A549 (cell line): ENCODE data around the gene PTGES3L. TPM values are rescaled to one million over a fixed set of nuclear protein-coding genes. Genes with fewer than 3 reads are reported as not detected.
"Not testable (repeated sequence)": the region's sequence is repeated elsewhere in the genome, so short reads cannot be mapped to it uniquely, and the experiment has no call there.

Experiments used
- ATAC-seq, 2 experiments: fragments of 200-7000 bp in 1 of 2; fragments of >200 bp in 1 of 2; cut with Nextera tagmentation in 1 of 2; cut with Tn5 transposase in 1 of 2; 3 replicates each; pipeline versions ENCODE4 v1.8.0 to v1.9.1; 2018 to 2020; ENCODE audit warnings: mild to moderate bottlenecking in 1 of 2, moderate library complexity in 1 of 2
- CTCF ChIA-PET: fragments of 300-600 bp; sonication (Branson Sonifier 250); formaldehyde crosslinking; extraction: SDS; loops from one replicate; lab custom pipeline; 2021; ENCODE audit warnings: antibody characterized with exemption, inconsistent platforms; lab: Yijun Ruan, JAX
- POLR2A ChIA-PET: fragments of 350-600 bp; formaldehyde crosslinking; extraction: SDS; loops from one replicate; lab custom pipeline; 2021; ENCODE audit warnings: antibody characterized with exemption, inconsistent platforms; lab: Yijun Ruan, JAX
- DNase-seq, 2 experiments: peaks; one replicate each; pipeline versions ENCODE4 v3.0.0 to v3.0.0-alpha.2; 2011 to 2016; ENCODE audit warnings: low read depth in 1 of 2, low spot score in 1 of 2
- FAIRE-seq: peaks from 2 replicates; lab custom pipeline; 2011; peaks lifted over from hg19 to GRCh38; lab: Jason Lieb, UNC
- H3K27ac ChIP-seq, 2 experiments: fragments of >200 bp; sonication (Bioruptor Twin); formaldehyde crosslinking; 3 replicates each; pipeline ENCODE4 v1.5.1; 2016 to 2017
- H3K4me1 ChIP-seq: fragments of >200 bp; sonication (Bioruptor Twin); formaldehyde crosslinking; 3 replicates; pipeline ENCODE4 v1.6.1; 2016
- H3K4me2 ChIP-seq: fragments of >200 bp; sonication (Bioruptor Twin); formaldehyde crosslinking; 3 replicates; pipeline ENCODE4 v1.6.1; 2016
- H3K4me3 ChIP-seq: fragments of >200 bp; sonication (Bioruptor Twin); formaldehyde crosslinking; 3 replicates; pipeline ENCODE4 v1.5.1; 2016
- H3K9me3 ChIP-seq: fragments of >200 bp; sonication (Bioruptor Twin); formaldehyde crosslinking; 3 replicates; pipeline ENCODE4 v1.6.1; 2016
- BCL3 ChIP-seq: fragments of >200 bp; sonication (Bioruptor Twin); formaldehyde crosslinking; IDR thresholded peaks from 3 replicates; pipeline ENCODE4 v1.6.1; 2016
- CEBPB ChIP-seq, 2 experiments: fragments of >200 bp in 1 of 2; sonication (Bioruptor Twin) in 1 of 2; formaldehyde crosslinking in 1 of 2; IDR thresholded peaks; 2 replicates each; pipeline ENCODE4 v1.6.1; 2012 to 2016
- FOSB ChIP-seq: fragments of 250-450 bp; sonication (Bioruptor Pico); IDR thresholded peaks from 2 replicates; pipeline ENCODE4 v1.5.0; 2020; ENCODE audit warnings: mild to moderate bottlenecking, moderate library complexity
- HES2 ChIP-seq: fragments of >200 bp; sonication (Bioruptor Twin); formaldehyde crosslinking; IDR thresholded peaks from 2 replicates; pipeline ENCODE4 v1.6.1; 2016
- HOXA7 ChIP-seq: fragments of 250-450 bp; sonication (Bioruptor Pico); IDR thresholded peaks from 2 replicates; pipeline ENCODE4 v1.5.0; 2020; ENCODE audit warnings: mild to moderate bottlenecking, moderate library complexity
- JUN ChIP-seq, 2 experiments: fragments of >200 bp; sonication (Bioruptor Twin); formaldehyde crosslinking; IDR thresholded peaks; 2 replicates in 1 of 2; 3 replicates in 1 of 2; pipeline ENCODE4 v1.6.1; 2016 to 2017
- MAFK ChIP-seq: fragments of 450-650 bp; IDR thresholded peaks from 2 replicates; pipeline ENCODE4 v1.6.1; 2014; ENCODE audit not compliant: partially characterized antibody
- PBX3 ChIP-seq: IDR thresholded peaks from 2 replicates; pipeline ENCODE4 v1.6.1; 2012
- POLR2A ChIP-seq: IDR thresholded peaks from 2 replicates; pipeline ENCODE4 v1.6.1; 2012; ENCODE audit warnings: mild to moderate bottlenecking, low read length
- RARB ChIP-seq: fragments of 250-450 bp; sonication (Bioruptor Pico); IDR thresholded peaks from 2 replicates; pipeline ENCODE4 v1.8.0; 2021; ENCODE audit warnings: mild to moderate bottlenecking, moderate library complexity
- REST ChIP-seq: fragments of 200-600 bp; sonication (generic); IDR thresholded peaks from 2 replicates; pipeline ENCODE4 v1.6.1; 2016; ENCODE audit warnings: antibody characterized with exemption, mild to moderate bottlenecking, moderate library complexity
- RNF2 ChIP-seq: fragments of 200-600 bp; sonication (generic); IDR thresholded peaks from 2 replicates; pipeline ENCODE4 v1.6.1; 2016; ENCODE audit warnings: low read depth, mild to moderate bottlenecking, antibody characterized with exemption, moderate library complexity, borderline replicate concordance
- SMC3 ChIP-seq: fragments of >200 bp; sonication (Bioruptor Twin); formaldehyde crosslinking; IDR thresholded peaks from 3 replicates; pipeline ENCODE4 v1.6.1; 2018; ENCODE audit warnings: inconsistent platforms
- ZC3H11A ChIP-seq: fragments of 450-650 bp; IDR thresholded peaks from 2 replicates; pipeline ENCODE4 v1.6.1; 2014; ENCODE audit warnings: antibody characterized with exemption, mild to moderate bottlenecking
- ZFP36 ChIP-seq: fragments of 450-650 bp; IDR thresholded peaks from 2 replicates; pipeline ENCODE4 v1.6.1; 2014; ENCODE audit warnings: borderline replicate concordance; ENCODE audit not compliant: partially characterized antibody
- ZNF302 ChIP-seq: fragments of 250-450 bp; sonication (Bioruptor Pico); IDR thresholded peaks from 2 replicates; pipeline ENCODE4 v1.9.0; 2021; ENCODE audit warnings: inconsistent platforms, mild to moderate bottlenecking, moderate library complexity
- WGBS: methylation state at CpG from one replicate; pipeline ENCODE4 v1.1.6; 2017; ENCODE audit errors: missing lambda C conversion rate; 5-methylcytosine and 5-hydroxymethylcytosine counted together
- polyA plus RNA-seq, 4 experiments: library from polyadenylated mRNA; depleted of rRNA in 3 of 4; stranded (reverse); fragments of >200 nt; fragmentation: RNase III in 1 of 4; extraction: RNeasy Plus Mini Kit Qiagen cat#74134 plus additional on column Dnase treatment in 1 of 4; gene quantifications; 2 replicates in 3 of 4; 3 replicates in 1 of 4; pipeline ENCODE4 v1.2.3, GENCODE V29; 2011 to 2017

Gene PTGES3L
- polyA plus RNA-seq, 2 of the 4 experiments (the other 2 are of a cell fraction): 1.8 to 3.5 TPM

GRCh38 chr17:42997390-42997983 lies 17.6 kb upstream of the PTGES3L start:
- no peak for DNase-seq
- ChIA-PET POLR2A (interaction anchor here (0.6 to 3.0 kb wide), 38 partner anchors 9 to 1067 kb away, joined by 3 to 48 read pairs (median 6); partner anchors contain the start of genes AARSD1, BECN1, BRCA1 and IFI35), CTCF (interaction anchor here (0.7 to 5.6 kb wide), 34 partner anchors 8 to 419 kb away, joined by 3 to 86 read pairs (median 5); partner anchors contain the start of genes AARSD1, AOC2, IFI35 and PSMC3IP)
- no peak for FAIRE-seq
- no peaks in the 10 kb centered on the region for H3K9me3 ChIP-seq
- peak overlapping the region; percentile 55 to 91 for H3K27ac ChIP-seq
- H3K4me2 ChIP-seq: peak overlapping the region; percentile 76
- H3K4me1 ChIP-seq: peaks cover 40% of the 10 kb centered on the region
- ATAC-seq: peak; percentile 14 to 40; a peak in 5 of 6 replicates
- 7% methylated on average over 5 of the region's 5 CpGs for WGBS
- TF ChIP-seq HES2: no peak
- peak; percentile 83 for TF ChIP-seq HOXA7 (CRISPR knock-in tag)
- peak overlapping the region; percentile 30 for H3K4me3 ChIP-seq

- H3K9me3 ChIP-seq, FAIRE-seq, ATAC-seq, H3K4me3 ChIP-seq, H3K27ac ChIP-seq, H3K4me2 ChIP-seq, POLR2A ChIA-PET, DNase-seq: not testable (repeated sequence)
- H3K4me1 ChIP-seq: peaks cover 37% of the 10 kb centered on the region
- 83% methylated on average over 10 of the region's 10 CpGs for WGBS
- CTCF ChIA-PET: interaction anchor here (0.5 to 1.8 kb wide), 2 partner anchors 15 to 416 kb away, joined by 3 to 6 read pairs; no protein-coding TSS in a partner anchor
Measured at GRCh38 chr17:42993913-42994312, 14.0 kb upstream of the PTGES3L start.

- TF ChIP-seq RARB: no peak
- TF ChIP-seq RNF2: no peak
- TF ChIP-seq CEBPB (IDR thresholded peaks at IDR 0.05): no peak
- WGBS: 81% methylated on average over 5 of the region's 5 CpGs
- no peak overlapping the region for H3K27ac ChIP-seq
- no peaks in the 10 kb centered on the region for H3K9me3 ChIP-seq
- POLR2A ChIA-PET: no interaction called here
- H3K4me1 ChIP-seq: peaks cover 45% of the 10 kb centered on the region
- ATAC-seq (no peak), DNase-seq (no peak), FAIRE-seq (no peak)
- no peak overlapping the region for H3K4me2 ChIP-seq
- no peak overlapping the region for H3K4me3 ChIP-seq
- CTCF ChIA-PET: interaction anchor here (1.4 to 1.9 kb wide), 4 partner anchors 14 to 169 kb away, joined by 4 to 8 read pairs (median 5); partner anchors contain the start of genes AOC2 and BECN1
Measured at GRCh38 chr17:42992872-42993271, 13.0 kb upstream of the PTGES3L start.

- Histone ChIP-seq H3K27ac (peak overlapping the region; percentile 68 to 87), H3K9me3 (no peaks in the 10 kb centered on the region), H3K4me1 (peaks cover 36% of the 10 kb centered on the region), H3K4me3 (no peak overlapping the region), H3K4me2 (peak overlapping the region; percentile 79; the same call in 1 of the 3 replicates)
- CTCF ChIA-PET: interaction anchor here (0.8 to 1.9 kb wide), 7 partner anchors 11 to 152 kb away, joined by 3 to 8 read pairs (median 4); partner anchors contain the start of gene AOC2
- no peak for DNase-seq
- no peak for ATAC-seq
- FAIRE-seq: no peak
- POLR2A ChIA-PET: interaction anchor here (0.6 kb wide), 1 partner anchor 144 kb away, joined by 4 read pairs; no protein-coding TSS in a partner anchor
- 93% methylated on average over 5 of the region's 6 CpGs for WGBS
- TF ChIP-seq JUN (IDR thresholded peaks at IDR 0.05) (0 out of 5 replicates have a peak, but pooled peaks of 1 of the 2 experiments have one; percentile 8), PBX3 (no peak)
Measured at GRCh38 chr17:42991471-42991870, 11.6 kb upstream of the PTGES3L start.

GRCh38 chr17:42989726-42990652 lies 10.1 kb upstream of the PTGES3L start:
- no peaks in the 10 kb centered on the region for H3K9me3 ChIP-seq
- 32% methylated on average over 6 of the region's 6 CpGs for WGBS
- ChIA-PET CTCF (interaction anchor here (0.8 to 3.5 kb wide), 4 partner anchors 8 to 146 kb away, joined by 3 to 15 read pairs (median 4); partner anchors contain the start of genes AOC2 and RPL27), POLR2A (no interaction called here)
- H3K4me1 ChIP-seq: peaks cover 40% of the 10 kb centered on the region
- peak overlapping the region; percentile 68 to 87 for H3K27ac ChIP-seq
- peak; percentile 75 to 76; a peak in 5 of 6 replicates for ATAC-seq
- H3K4me3 ChIP-seq: peak overlapping the region; percentile 15
- FAIRE-seq: peak; percentile 97
- DNase-seq: peak; percentile 64 to 76
- peak overlapping the region; percentile 79 for H3K4me2 ChIP-seq
- TF ChIP-seq FOSB (CRISPR knock-in tag) (no peak), POLR2A (no peak), SMC3 (no peak), ZC3H11A (no peak), ZFP36 (no peak), BCL3 (no peak), MAFK (peak; percentile 92), ZNF302 (CRISPR knock-in tag) (no peak), REST (no peak)
